Heart left ventricle (tissue), 13 donors: Measurements from ENCODE around the gene CYP46A1.

ENCODE experiments used
- POLR2A ChIP-seq, 2 donors: fragments of 450-650 bp; IDR thresholded peaks; one replicate each; pipeline ENCODE4 v1.6.1; 2017; ENCODE audit warnings: antibody characterized with exemption in 2 of 2, mild to moderate bottlenecking in 2 of 2, moderate library complexity in 2 of 2
- TF ChIP-seq, protein P1 (sequence below), 12 donors: fragments of 200-600 bp; sonication (generic) in 4 of 12; IDR thresholded peaks; one replicate each; pipeline versions ENCODE4 v1.5.0 to v1.8.0; 2018 to 2022; ENCODE audit warnings: antibody characterized with exemption in 12 of 12, mild to moderate bottlenecking in 5 of 12
- donor health status: ischemic (EF 13 %, LVEDD 7.1; RV severe dilation, severe dysfunction).
- donor health status: DM: no; HTN: yes; CAD: no.
- donor health status: DM: no; HTN: no; CAD: no.
- donor health status: ischemic (EF 25% LVEDD 6.9; RV normal size, moderate dysfunction).
- donor health status: ischemic (EF 25% LVEDD 5.7; RV mildly dilated, moderate dysfunction).
- donor health status: ischemic (EF 35%, LVEDD 5.7; RV mildly dilated, moderate dysfunction).
- donor health status: nonischemic (EF 11% LVEDD 7.7; RV severe dilation, severe dysfunction).
- donor health status: DM: yes; HTN: yes; CAD: no.
- donor health status: PGD.
- donor health status: ischemic (EF 29% LVEDD 5.4; RV normal size, mild dysfunction).
- donor health status: nonischemic (EF 23%, LVEDD 6.1; RV moderate dilation, normal function).

DNA sequence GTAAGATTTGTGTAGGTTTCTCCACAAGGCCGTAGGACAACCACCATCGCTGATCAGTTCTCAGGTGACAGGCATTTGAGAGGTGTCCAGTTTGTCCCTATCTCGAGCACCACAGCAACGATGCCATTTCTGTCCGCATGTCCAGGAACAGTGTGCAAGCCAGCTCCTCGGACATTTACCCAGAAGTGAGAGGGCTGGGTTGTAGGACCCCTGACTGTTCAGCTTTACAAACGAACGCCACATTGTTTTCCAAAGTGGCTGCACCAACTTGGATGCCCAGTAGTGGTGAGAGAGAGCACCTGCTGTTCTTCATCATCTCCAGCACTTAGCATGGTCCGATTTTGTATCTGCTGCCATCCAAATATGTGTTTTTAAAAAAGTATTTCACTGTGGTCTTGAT is 38.6 kb downstream of the CYP46A1 start:
- TF ChIP-seq, protein P1, sequence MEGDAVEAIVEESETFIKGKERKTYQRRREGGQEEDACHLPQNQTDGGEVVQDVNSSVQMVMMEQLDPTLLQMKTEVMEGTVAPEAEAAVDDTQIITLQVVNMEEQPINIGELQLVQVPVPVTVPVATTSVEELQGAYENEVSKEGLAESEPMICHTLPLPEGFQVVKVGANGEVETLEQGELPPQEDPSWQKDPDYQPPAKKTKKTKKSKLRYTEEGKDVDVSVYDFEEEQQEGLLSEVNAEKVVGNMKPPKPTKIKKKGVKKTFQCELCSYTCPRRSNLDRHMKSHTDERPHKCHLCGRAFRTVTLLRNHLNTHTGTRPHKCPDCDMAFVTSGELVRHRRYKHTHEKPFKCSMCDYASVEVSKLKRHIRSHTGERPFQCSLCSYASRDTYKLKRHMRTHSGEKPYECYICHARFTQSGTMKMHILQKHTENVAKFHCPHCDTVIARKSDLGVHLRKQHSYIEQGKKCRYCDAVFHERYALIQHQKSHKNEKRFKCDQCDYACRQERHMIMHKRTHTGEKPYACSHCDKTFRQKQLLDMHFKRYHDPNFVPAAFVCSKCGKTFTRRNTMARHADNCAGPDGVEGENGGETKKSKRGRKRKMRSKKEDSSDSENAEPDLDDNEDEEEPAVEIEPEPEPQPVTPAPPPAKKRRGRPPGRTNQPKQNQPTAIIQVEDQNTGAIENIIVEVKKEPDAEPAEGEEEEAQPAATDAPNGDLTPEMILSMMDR (IDR thresholded peaks at IDR 0.05) = no peak
- no peak for TF ChIP-seq POLR2A (IDR thresholded peaks at IDR 0.05)
